ENCODE results near the gene ZBTB7C. TPM values are rescaled to one million over a fixed set of nuclear protein-coding genes. Genes with fewer than 3 reads are reported as not detected.

ZBTB7C gene
- total RNA-seq, 2 experiments from 2014 or later = 0.81 to 0.95 TPM

GRCh38 chr18:48410095-48410920 is 1.1 kb upstream of the ZBTB7C start:
- peak; percentile 85 for DNase-seq
- Mint-ChIP-seq H3K36me3 (ENCODE audit: low read depth) (no peaks in the 10 kb centered on the region), H3K27me3 (peaks cover 73% of the 10 kb centered on the region), H3K9me3 (no peaks in the 10 kb centered on the region), H3K4me3 (peak overlapping the region; percentile 56), H3K27ac (no peak overlapping the region), H3K4me1 (peaks cover 18% of the 10 kb centered on the region)
- ChIA-PET CTCF (interaction anchor here (2.0 kb wide), 1 partner anchor 8 kb away, joined by 4 read pairs; no protein-coding TSS in a partner anchor), POLR2A (no interaction called here)

GRCh38 chr18:48409591-48410094 is 460 bp upstream of the ZBTB7C start:
- Mint-ChIP-seq H3K9me3 (no peaks in the 10 kb centered on the region), H3K27me3 (peaks cover 73% of the 10 kb centered on the region), H3K27ac (no peak overlapping the region), H3K36me3 (ENCODE audit: low read depth) (no peaks in the 10 kb centered on the region), H3K4me3 (peak overlapping the region; percentile 56), H3K4me1 (peaks cover 24% of the 10 kb centered on the region)
- POLR2A ChIA-PET = no interaction called here
- DNase-seq = no peak
- CTCF ChIA-PET = interaction anchor here (2.0 kb wide), 1 partner anchor 9 kb away, joined by 4 read pairs; no protein-coding TSS in a partner anchor

GRCh38 chr18:48408111-48408726 is 964 bp downstream of the ZBTB7C start:
- DNase-seq = no peak
- Mint-ChIP-seq H3K9me3 (no peaks in the 10 kb centered on the region), H3K27me3 (peaks cover 69% of the 10 kb centered on the region), H3K27ac (no peak overlapping the region), H3K4me3 (peak overlapping the region; percentile 72), H3K36me3 (ENCODE audit: low read depth) (no peaks in the 10 kb centered on the region), H3K4me1 (peaks cover 30% of the 10 kb centered on the region)
- ChIA-PET CTCF (no interaction called here), POLR2A (interaction anchor here (0.7 kb wide), 1 partner anchor 8 kb away, joined by 4 read pairs; no protein-coding TSS in a partner anchor)

- no peak overlapping the region for H3K4me3 Mint-ChIP-seq
- no peaks in the 10 kb centered on the region for H3K36me3 Mint-ChIP-seq (ENCODE audit: low read depth)
- CTCF ChIA-PET = no interaction called here
Measured at GRCh38 chr18:48407358-48407757, 1.8 kb downstream of the ZBTB7C start.

GRCh38 chr18:48405978-48406377 is 3.2 kb downstream of the ZBTB7C start:
- H3K27ac Mint-ChIP-seq = no peak overlapping the region
- H3K4me1 Mint-ChIP-seq = peaks cover 26% of the 10 kb centered on the region
- ChIA-PET POLR2A (no interaction called here), CTCF (no interaction called here)
- H3K9me3 Mint-ChIP-seq = no peaks in the 10 kb centered on the region
- no peaks in the 10 kb centered on the region for H3K36me3 Mint-ChIP-seq (ENCODE audit: low read depth)
- DNase-seq = no peak
- H3K4me3 Mint-ChIP-seq = no peak overlapping the region
- H3K27me3 Mint-ChIP-seq = peaks cover 65% of the 10 kb centered on the region

More at GRCh38 chr18:48407358-48407757, 1.8 kb downstream of the ZBTB7C start:
- Mint-ChIP-seq H3K9me3 (no peaks in the 10 kb centered on the region), H3K4me1 (peaks cover 30% of the 10 kb centered on the region), H3K27ac (no peak overlapping the region), H3K27me3 (peaks cover 72% of the 10 kb centered on the region)
- DNase-seq = no peak
- POLR2A ChIA-PET = no interaction called here

- ChIA-PET CTCF (interaction anchor here (1.0 kb wide), 1 partner anchor 14 kb away, joined by 3 read pairs; no protein-coding TSS in a partner anchor), POLR2A (no interaction called here)
- peaks cover 62% of the 10 kb centered on the region for H3K27me3 Mint-ChIP-seq
- peaks cover 28% of the 10 kb centered on the region for H3K4me1 Mint-ChIP-seq
- no peaks in the 10 kb centered on the region for H3K9me3 Mint-ChIP-seq
- DNase-seq = peak; percentile 29
- H3K36me3 Mint-ChIP-seq (ENCODE audit: low read depth) = no peaks in the 10 kb centered on the region
- H3K4me3 Mint-ChIP-seq = no peak overlapping the region
- no peak overlapping the region for H3K27ac Mint-ChIP-seq
Measured at GRCh38 chr18:48404716-48405507, 4.3 kb downstream of the ZBTB7C start.

- no peaks in the 10 kb centered on the region for H3K36me3 Mint-ChIP-seq (ENCODE audit: low read depth)
- peaks cover 65% of the 10 kb centered on the region for H3K27me3 Mint-ChIP-seq
Measured at GRCh38 chr18:48402953-48403352, 6.2 kb downstream of the ZBTB7C start.

GRCh38 chr18:48399303-48400075 is 9.7 kb downstream of the ZBTB7C start:
- Mint-ChIP-seq H3K4me3 (no peak overlapping the region), H3K4me1 (peaks cover 28% of the 10 kb centered on the region), H3K9me3 (no peaks in the 10 kb centered on the region), H3K27me3 (peaks cover 69% of the 10 kb centered on the region), H3K36me3 (ENCODE audit: low read depth) (no peaks in the 10 kb centered on the region), H3K27ac (peak overlapping the region; percentile 23)
- CTCF ChIA-PET = interaction anchor here (0.6 kb wide), 1 partner anchor 21 kb away, joined by 4 read pairs; no protein-coding TSS in a partner anchor
- no peak for DNase-seq
- POLR2A ChIA-PET = no interaction called here

More at GRCh38 chr18:48402953-48403352, 6.2 kb downstream of the ZBTB7C start:
- H3K9me3 Mint-ChIP-seq = no peaks in the 10 kb centered on the region
- ChIA-PET POLR2A (no interaction called here), CTCF (no interaction called here)
- no peak overlapping the region for H3K4me3 Mint-ChIP-seq
- DNase-seq = no peak
- peaks cover 36% of the 10 kb centered on the region for H3K4me1 Mint-ChIP-seq
- H3K27ac Mint-ChIP-seq = no peak overlapping the region

GRCh38 chr18:48398074-48398473 is 11.1 kb downstream of the ZBTB7C start:
- H3K36me3 Mint-ChIP-seq (ENCODE audit: low read depth) = no peaks in the 10 kb centered on the region
- no peak overlapping the region for H3K4me3 Mint-ChIP-seq
- H3K9me3 Mint-ChIP-seq = no peaks in the 10 kb centered on the region
- H3K4me1 Mint-ChIP-seq = peaks cover 28% of the 10 kb centered on the region
- H3K27me3 Mint-ChIP-seq = peaks cover 70% of the 10 kb centered on the region
- POLR2A ChIA-PET = no interaction called here
- CTCF ChIA-PET = interaction anchor here (0.8 kb wide), 1 partner anchor 16 kb away, joined by 3 read pairs; no protein-coding TSS in a partner anchor
- no peak for DNase-seq
- no peak overlapping the region for H3K27ac Mint-ChIP-seq

- peaks cover 69% of the 10 kb centered on the region for H3K27me3 Mint-ChIP-seq
- DNase-seq = no peak
Measured at GRCh38 chr18:48397021-48397420, 12.2 kb downstream of the ZBTB7C start.

GRCh38 chr18:48396561-48396960 is 12.6 kb downstream of the ZBTB7C start:
- CTCF ChIA-PET = no interaction called here
- POLR2A ChIA-PET = no interaction called here

More at GRCh38 chr18:48397021-48397420, 12.2 kb downstream of the ZBTB7C start:
- ChIA-PET CTCF (interaction anchor here (0.8 kb wide), 1 partner anchor 17 kb away, joined by 3 read pairs; no protein-coding TSS in a partner anchor), POLR2A (interaction anchor here (0.9 kb wide), 1 partner anchor 11 kb away, joined by 4 read pairs; no protein-coding TSS in a partner anchor)
- Mint-ChIP-seq H3K36me3 (ENCODE audit: low read depth) (no peaks in the 10 kb centered on the region), H3K9me3 (no peaks in the 10 kb centered on the region), H3K4me3 (no peak overlapping the region), H3K4me1 (peaks cover 28% of the 10 kb centered on the region), H3K27ac (no peak overlapping the region)

GRCh38 chr18:48395646-48396045 is 13.5 kb downstream of the ZBTB7C start:
- Mint-ChIP-seq H3K9me3 (no peaks in the 10 kb centered on the region), H3K36me3 (ENCODE audit: low read depth) (no peaks in the 10 kb centered on the region), H3K27me3 (peaks cover 74% of the 10 kb centered on the region), H3K4me3 (no peak overlapping the region), H3K4me1 (peaks cover 26% of the 10 kb centered on the region), H3K27ac (no peak overlapping the region)
- POLR2A ChIA-PET = no interaction called here
- no peak for DNase-seq
- CTCF ChIA-PET = interaction anchor here (0.8 kb wide), 1 partner anchor 16 kb away, joined by 3 read pairs; no protein-coding TSS in a partner anchor

More at GRCh38 chr18:48396561-48396960, 12.6 kb downstream of the ZBTB7C start:
- peaks cover 70% of the 10 kb centered on the region for H3K27me3 Mint-ChIP-seq
- no peak for DNase-seq
- no peak overlapping the region for H3K27ac Mint-ChIP-seq
- H3K4me1 Mint-ChIP-seq = peaks cover 28% of the 10 kb centered on the region
- no peaks in the 10 kb centered on the region for H3K36me3 Mint-ChIP-seq (ENCODE audit: low read depth)
- H3K9me3 Mint-ChIP-seq = no peaks in the 10 kb centered on the region
- no peak overlapping the region for H3K4me3 Mint-ChIP-seq
